ENCODE data around the gene PNCK.
"Not testable (repeated sequence)": the region's sequence is repeated elsewhere in the genome, so short reads cannot be mapped to it uniquely, and the experiment has no call there.

The PNCK gene

DNA sequence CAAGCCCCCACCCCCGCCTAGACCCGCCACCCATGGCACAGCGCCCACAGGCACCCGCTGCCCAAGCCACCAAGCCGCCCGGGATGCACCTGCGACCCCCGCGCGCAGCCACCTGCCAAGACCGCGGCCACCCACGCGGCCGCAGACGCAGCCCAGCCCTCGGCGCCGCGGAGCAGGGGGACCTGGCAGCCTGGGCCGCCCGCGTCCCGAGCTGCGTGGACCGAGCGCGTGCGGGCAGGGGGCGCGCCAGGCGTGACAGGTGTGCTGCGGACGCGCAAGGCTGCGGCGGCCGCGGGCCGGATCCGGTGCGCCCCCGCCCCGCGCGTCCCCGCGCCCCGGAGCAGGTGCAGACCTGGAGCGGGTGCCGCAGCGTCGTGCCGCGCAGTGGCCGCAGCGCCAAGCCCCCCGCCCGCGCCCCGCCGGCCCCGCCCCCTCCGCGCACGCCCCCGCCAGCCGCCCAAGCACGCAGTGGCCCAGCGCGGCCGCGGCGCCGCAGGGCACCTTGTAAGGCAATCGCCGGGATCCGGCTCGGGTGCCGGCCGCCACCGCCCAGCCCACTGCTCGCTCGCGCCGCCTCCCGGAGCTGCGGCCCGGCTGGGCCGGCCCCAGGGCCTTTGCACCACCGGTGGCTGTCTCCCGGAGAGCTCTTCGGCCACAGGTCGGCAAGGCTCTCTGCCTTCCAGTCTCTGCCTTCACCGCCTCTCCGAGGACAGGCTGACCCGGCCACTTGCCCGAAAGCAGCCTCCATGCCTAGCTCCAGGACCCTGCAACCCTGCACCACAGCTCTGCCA is at the start of gene PNCK:
PNCK (minus strand) TSS at position 386 of the 791 bp plus-strand sequence. CDS start 737 bp downstream, outside the sequence.
- DNase-seq (ENCODE audit: low read depth) = no peak

DNA sequence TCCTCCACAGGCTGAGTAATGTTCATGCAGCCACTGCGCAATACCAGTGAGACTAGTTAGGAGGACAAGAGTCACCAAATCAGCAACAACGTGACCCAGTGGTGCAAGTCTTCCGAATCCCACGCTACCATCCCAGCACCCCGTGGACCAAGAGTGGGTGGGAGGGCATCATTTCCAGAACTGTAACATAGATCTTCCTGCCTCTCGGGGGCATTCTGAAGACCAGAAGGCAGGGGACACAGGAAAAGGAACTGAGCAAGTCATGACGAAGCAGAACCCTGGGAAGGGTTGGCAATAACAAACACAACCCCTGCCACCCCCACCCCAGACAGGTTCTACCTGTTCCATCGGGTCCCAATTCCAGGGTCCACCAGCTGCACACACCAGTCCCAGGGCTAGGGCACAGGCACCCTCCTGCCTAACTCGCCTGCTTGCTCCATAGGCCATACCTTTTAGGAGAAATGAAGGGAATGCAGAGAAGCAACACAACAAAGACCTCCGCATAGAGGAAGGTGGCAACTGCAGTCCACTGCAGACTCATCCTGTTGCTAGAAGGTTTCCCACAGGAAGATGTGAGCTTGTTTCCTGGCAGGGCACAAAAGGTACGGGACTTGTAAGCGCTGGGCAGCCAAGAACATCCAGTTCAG is 49.2 kb upstream of the PNCK start:
- no peak for DNase-seq (ENCODE audit: low read depth)

- DNase-seq (ENCODE audit: low read depth) = no peak
Observed at GRCh38 chrX:153719701-153720100, 46.1 kb upstream of the PNCK start.

DNA sequence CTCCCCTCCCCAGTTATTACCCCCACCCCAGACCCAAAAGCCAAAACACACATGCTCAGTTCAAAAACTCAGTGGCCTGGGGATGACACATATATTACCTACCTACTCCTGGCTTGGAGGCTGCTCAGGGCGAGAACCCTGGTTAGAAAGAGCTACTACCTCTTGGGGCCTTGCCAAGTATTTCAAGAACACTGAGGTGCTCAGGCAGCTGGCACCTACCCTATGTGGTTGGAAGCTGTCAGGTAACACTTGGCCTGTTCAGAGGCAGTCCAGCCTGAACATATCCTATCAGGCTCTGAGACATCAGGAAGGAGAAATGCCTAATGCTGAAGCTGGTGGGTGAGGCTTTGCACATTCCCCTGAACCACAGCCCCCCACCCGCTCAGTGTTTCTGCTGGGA is 45.6 kb upstream of the PNCK start:
- DNase-seq (ENCODE audit: low read depth) = no peak

GRCh38 chrX:153717445-153717844 is 43.8 kb upstream of the PNCK start:
- DNase-seq (ENCODE audit: low read depth) = no peak

- DNase-seq (ENCODE audit: low read depth) = no peak
Observed at GRCh38 chrX:153714256-153714655, 40.6 kb upstream of the PNCK start.

DNA sequence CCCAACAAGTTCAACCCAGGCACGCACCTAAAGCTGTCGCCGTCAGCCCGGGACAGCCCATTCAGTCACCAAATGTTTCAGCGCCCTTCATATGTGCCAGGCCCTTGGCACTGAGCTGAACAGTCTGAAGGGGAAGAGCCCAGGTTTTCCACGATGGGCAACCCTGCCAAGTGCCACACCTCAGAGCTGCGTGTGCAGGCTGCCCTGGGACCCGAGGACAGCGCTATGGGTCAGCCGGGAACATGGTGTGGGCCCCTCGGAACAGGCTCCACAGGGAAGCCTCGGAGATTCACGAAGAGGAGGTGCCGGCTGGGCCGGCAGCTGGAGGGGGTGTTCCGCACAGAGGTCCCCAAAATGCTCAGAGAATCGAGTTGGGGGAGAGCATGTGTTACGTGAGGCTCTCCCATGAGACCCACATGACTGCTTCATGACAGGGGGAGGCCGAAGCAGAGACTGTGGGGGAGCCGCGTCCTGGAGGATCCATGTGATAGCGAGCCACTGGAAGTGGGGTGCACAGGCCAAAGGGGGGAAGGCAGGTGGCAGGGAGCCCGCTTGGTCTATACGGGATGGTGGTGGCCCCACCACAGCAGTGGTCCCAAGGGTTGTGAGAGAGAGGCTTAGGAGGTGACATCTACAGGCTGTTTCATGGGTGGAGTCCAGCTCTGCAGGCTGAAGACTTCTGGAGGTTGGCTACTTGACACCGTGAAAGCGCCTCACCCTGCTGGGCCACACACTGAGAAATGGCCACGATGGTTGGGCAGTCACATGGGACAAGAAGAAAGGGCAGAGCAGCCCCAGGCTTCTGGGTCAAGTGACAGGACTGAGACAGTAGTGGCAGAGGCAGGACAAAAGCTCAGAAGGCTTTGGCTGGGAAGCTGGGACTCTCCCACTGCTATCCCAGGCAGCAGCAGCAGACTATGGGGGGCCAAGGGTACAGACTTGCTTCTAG is 36.4 kb upstream of the PNCK start:
- DNase-seq (ENCODE audit: low read depth) = no peak

- no peak for DNase-seq (ENCODE audit: low read depth)
Observed at GRCh38 chrX:153708415-153708814, 34.8 kb upstream of the PNCK start.

DNA sequence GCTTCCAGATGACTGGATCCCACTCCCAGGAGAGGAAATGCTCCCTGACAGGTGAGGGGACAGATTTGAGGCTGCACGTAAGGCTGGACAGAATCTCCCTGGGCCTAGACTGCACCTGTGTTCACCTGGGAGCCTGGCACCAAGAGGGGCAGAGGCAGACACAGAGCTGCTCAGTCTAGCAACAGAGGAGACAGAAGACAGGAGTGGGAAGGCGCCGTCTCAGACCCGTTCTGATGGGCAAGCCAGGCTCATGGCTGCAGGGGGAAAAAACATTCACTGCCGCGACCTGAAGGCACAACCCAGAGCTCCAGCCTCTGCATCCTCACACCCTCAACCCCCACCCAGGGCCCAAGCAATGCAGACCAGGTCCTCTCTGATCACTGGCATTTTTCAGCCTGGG is 33.8 kb upstream of the PNCK start:
- DNase-seq (ENCODE audit: low read depth) = no peak

GRCh38 chrX:153706799-153707198 is 33.2 kb upstream of the PNCK start:
- DNase-seq (ENCODE audit: low read depth) = no peak

DNA sequence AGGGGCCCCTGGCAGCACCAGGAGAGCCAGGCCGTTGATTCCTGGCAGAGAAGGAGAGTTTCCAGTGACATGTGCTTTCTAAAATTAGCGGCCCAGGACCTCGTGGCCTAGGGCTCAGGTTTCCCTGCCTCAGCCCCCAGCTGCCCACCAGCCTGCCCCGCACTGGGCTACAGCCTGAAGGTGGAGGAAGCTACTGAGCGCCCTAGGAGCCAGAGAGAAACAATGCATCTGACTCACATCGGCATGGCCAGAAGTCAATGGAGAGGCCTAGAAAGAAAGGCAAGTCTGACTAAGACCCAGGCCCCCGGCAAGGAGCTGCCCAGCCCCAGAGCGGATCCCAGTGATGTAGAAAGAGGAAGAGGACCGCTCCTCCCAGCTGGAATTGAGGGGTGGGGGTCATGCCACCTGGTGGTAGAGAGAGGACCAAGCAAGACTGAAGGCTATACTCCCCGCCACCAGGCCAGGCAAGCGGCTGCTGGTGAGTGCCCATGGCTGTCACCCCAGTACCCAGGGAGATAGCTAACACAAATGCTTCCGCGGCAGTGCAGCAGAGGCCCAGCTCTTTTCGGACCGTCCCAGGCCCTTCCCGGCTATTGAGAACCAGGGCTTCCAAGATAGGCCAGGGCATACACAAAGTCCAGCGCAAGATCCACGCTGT is 31.9 kb upstream of the PNCK start:
- DNase-seq (ENCODE audit: low read depth) = not testable (repeated sequence)

DNA sequence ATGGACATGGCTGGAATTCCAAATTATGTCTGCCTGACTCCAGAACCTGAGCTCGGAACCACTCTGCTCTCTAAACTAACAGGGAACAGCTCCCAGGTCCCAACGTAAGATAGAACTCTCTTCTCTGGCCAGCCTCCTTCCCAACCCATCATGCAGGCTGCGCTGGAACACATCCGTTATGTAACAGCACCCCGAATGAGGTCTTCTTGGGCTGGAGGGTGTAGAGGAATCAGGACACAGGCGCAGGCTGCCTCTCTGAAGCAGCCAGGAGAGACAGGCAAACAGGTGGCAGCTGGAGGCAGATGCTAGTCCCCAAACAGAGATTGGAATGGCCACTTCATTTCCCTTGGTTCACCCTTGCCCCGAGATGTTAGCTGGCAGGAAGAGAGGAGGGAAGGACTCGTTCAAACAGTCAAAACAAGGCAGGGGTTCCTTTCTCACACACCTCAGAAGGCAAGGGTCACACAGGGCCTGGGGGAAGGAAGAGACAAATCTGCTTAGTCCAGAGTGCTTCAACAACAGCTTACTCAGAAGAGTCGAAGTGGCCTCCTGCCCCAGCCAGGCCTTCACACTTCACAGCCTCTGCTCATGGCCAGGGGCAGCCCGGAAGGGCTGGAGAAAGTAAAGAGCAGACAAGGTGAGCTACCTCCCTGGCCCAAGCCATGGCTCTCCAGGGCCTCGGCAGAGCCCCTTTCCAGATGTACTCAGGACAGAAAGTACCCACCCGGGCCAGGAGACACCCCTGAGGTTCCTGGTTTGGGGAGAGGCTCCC is 31.2 kb upstream of the PNCK start:
- DNase-seq (ENCODE audit: low read depth) = not testable (repeated sequence)

DNA sequence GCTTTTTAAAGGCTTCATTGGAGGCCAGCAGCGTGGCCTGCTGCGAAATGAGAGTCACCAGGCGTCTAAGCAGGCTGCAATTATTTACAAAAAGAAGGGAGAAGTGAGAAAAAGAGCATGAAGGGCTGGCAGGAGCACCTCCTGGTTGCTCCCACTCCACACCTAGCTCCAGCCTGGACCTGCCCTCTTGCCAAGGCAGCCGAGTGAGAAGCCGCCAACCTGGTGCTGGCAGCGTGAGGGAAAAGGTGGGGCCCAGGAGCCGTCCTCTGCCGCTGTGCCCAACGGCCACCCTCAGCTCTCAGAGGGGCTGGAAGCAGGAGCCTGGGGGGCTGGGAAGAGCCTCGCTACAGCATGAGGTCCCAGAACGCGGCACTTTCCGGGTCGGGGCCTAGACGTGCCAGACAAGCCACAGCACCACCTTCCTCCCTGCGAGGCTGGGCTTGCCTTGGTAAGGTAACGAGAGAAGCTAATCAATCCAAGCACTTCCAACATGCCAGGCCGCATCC is 30.5 kb upstream of the PNCK start:
- DNase-seq (ENCODE audit: low read depth) = no peak

DNA sequence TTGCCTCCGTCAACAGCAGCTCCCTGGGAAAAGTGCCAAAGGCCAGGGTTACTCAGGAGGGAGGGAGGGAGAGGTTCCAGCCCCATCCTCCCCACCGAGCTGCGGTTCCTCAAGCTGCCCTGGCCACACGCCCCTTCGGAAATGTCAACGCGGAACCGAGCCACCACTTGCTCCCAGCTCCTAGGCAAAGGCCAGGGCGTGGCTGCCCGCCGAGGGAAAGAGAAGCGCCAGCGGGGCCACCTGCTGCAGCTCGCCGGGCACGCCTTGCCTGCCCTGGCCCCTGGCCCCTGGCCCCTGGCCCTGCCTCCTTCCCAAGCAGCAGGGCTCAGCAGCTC is 29.4 kb upstream of the PNCK start:
- DNase-seq (ENCODE audit: low read depth) = no peak

DNA sequence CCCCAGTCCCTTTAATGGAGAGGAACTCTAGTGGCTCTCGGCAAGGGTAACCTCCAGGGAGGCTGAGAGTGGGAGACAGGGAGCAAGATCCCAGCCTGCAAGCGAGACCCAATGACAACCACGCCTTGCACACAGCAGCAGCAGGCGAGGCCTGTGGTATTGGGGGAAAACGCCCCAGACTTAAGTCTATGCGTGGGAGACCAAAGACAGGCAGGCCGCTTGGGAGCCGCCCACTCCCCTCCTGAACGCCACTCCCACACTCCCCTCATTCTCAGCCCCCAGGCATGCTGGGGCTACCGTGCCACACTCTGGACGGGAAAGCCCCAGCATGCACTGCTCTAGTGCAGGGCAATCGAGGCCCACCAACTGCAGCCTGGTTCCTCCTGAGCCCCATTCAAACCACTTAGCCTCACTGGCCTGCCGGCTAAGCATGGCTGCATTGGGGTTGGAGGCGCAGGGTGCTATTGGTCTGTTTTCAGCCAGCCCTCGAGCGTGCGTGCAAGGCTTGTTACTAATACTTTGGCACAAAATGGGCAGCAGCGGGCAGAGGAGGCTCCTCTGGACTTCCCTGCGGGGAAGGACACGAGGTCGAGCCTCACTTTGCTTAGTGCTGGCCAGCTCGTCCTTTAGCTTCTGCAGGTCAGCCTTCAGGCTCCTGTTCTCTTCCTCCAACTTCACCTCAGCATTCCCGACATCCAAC is 28.9 kb upstream of the PNCK start:
- no peak for DNase-seq (ENCODE audit: low read depth)

- no peak for DNase-seq (ENCODE audit: low read depth)
Observed at GRCh38 chrX:153701706-153702105, 28.1 kb upstream of the PNCK start.

GRCh38 chrX:153700967-153701366 is 27.4 kb upstream of the PNCK start:
- no peak for DNase-seq (ENCODE audit: low read depth)

DNA sequence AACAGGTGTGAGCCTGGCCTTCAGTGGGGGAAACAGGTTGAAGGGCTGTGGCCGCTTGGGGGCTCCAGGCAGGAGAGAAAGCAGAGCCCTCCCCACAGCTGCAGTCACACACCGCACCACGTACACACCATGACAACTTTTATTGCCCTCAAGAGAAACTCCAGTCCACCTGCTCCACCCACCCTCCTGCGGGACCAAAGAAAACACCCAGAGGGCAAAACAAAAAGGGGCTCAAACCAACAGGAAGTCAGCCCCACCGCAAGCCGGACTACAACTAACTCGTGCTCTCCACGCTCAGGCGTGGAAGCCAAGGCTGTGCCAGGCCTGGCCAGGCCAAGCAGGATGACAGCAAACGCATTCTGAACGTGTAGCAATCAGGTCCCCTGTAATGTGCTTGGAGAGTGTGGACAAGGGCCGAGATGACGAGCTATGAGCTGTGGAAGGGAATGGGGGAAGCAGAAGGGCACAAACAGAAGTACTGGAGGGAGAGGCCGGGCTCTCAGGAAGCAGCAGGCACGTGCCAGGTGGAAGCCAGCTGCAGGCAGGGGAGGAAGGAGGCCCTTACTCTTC is 26.8 kb upstream of the PNCK start:
- DNase-seq (ENCODE audit: low read depth) = no peak

DNA sequence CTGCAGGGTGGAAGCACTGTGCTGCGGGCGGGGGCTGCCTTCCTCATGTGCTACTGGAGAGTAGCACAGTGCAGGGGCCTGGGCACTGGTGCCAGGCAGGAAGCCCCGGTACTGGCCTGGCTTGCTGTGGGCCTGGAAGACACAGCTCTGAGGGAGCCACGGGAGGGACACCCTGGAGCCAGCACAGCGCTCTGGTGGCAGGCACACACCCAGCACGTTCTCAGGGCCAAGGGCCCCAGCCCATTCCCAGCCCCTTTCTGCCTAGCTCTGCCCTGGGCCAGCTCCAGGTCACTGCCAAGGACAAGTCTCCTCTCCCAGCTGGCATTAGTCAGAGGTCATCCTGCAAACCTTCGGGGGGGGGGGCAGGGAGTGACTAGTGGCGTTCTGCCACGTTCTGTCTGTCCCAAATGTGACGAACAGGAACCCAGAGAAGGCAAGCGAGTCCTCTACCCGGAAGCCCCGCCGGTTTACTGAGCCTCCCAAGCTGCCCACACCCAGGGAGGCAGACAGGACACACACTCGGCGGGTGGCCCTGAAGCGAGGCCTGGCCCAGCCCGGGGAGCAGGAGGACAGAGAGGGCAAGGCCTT is 26.3 kb upstream of the PNCK start:
- not testable (repeated sequence) for DNase-seq (ENCODE audit: low read depth)

Data from CMK (cell line).